WTC11 (cell line): Measurements from ENCODE around the gene PPP4C. TPM values are rescaled to one million over a fixed set of nuclear protein-coding genes. Genes with fewer than 3 reads are reported as not detected.

Experiments
- ATAC-seq: fragments of 200-7000 bp; cut with Tn5 transposase; 2 replicates; pipeline ENCODE4 v1.10.0; 2021; ENCODE audit warnings: mild to moderate bottlenecking, moderate library complexity
- CTCF ChIA-PET: fragments of 300-600 bp; sonication (Branson Sonifier 250); formaldehyde crosslinking; loops from one replicate; lab custom pipeline; 2021; ENCODE audit warnings: antibody characterized with exemption; lab: Charles Lee
- POLR2A ChIA-PET: fragments of 350-600 bp; sonication (Branson Sonifier 250); formaldehyde crosslinking; loops from one replicate; lab custom pipeline; 2021; ENCODE audit warnings: antibody characterized with exemption; lab: Charles Lee
- DNase-seq: peaks from one replicate; pipeline ENCODE4 v3.0.0; 2021; ENCODE audit warnings: low spot score
- H3K27ac Mint-ChIP-seq: 2 replicates; pipeline ENCODE4 v1.8.0; 2021; ENCODE audit warnings: mixed read lengths
- H3K27me3 Mint-ChIP-seq: 2 replicates; pipeline ENCODE4 v1.8.0; 2021; ENCODE audit warnings: low read depth, mild to moderate bottlenecking, moderate library complexity, mixed read lengths
- H3K36me3 Mint-ChIP-seq: 2 replicates; pipeline ENCODE4 v1.8.0; 2021; ENCODE audit warnings: mixed read lengths
- H3K4me1 Mint-ChIP-seq: 2 replicates; pipeline ENCODE4 v1.8.0; 2022; ENCODE audit warnings: mixed read lengths
- H3K4me3 Mint-ChIP-seq: 2 replicates; pipeline ENCODE4 v1.8.0; 2021; ENCODE audit warnings: mild to moderate bottlenecking, moderate library complexity, mixed read lengths
- H3K9me3 Mint-ChIP-seq: 2 replicates; pipeline ENCODE4 v1.8.0; 2021; ENCODE audit warnings: mixed read lengths
- CDX4 ChIP-seq: fragments of 250-450 bp; sonication (Bioruptor Pico); IDR thresholded peaks from 2 replicates; pipeline ENCODE4 v1.9.0; 2021; ENCODE audit warnings: moderate library complexity, mild to moderate bottlenecking, inconsistent platforms, borderline replicate concordance
- CREB1 ChIP-seq: sonication (generic); formaldehyde crosslinking; IDR thresholded peaks from 2 replicates; pipeline ENCODE4 v1.8.0; 2023; ENCODE audit warnings: mild to moderate bottlenecking, missing genetic modification reagents
- E2F1 ChIP-seq: sonication (generic); formaldehyde crosslinking; IDR thresholded peaks from 2 replicates; pipeline ENCODE4 v1.8.0; 2022; ENCODE audit warnings: mild to moderate bottlenecking, missing genetic modification reagents
- ETV6 ChIP-seq: sonication (generic); formaldehyde crosslinking; IDR thresholded peaks from 2 replicates; pipeline ENCODE4 v1.8.1; 2022; ENCODE audit warnings: mild to moderate bottlenecking, missing genetic modification reagents
- IRF1 ChIP-seq: sonication (generic); formaldehyde crosslinking; IDR thresholded peaks from 2 replicates; pipeline ENCODE4 v1.8.0; 2023; ENCODE audit warnings: missing genetic modification reagents
- IRF2 ChIP-seq: sonication (generic); formaldehyde crosslinking; IDR thresholded peaks from 2 replicates; pipeline ENCODE4 v1.8.0; 2022; ENCODE audit warnings: low read depth, missing genetic modification reagents, borderline replicate concordance
- MXD4 ChIP-seq: fragments of 250-450 bp; sonication (Bioruptor Pico); IDR thresholded peaks from 2 replicates; pipeline ENCODE4 v1.8.0; 2021; ENCODE audit warnings: mild to moderate bottlenecking, moderate library complexity, borderline replicate concordance
- MYBL2 ChIP-seq: sonication (generic); formaldehyde crosslinking; IDR thresholded peaks from 2 replicates; pipeline ENCODE4 v1.8.1; 2023; ENCODE audit warnings: mild to moderate bottlenecking, moderate library complexity, missing genetic modification reagents
- SP1 ChIP-seq: sonication (generic); formaldehyde crosslinking; conservative IDR thresholded peaks from 2 replicates; pipeline ENCODE4 v1.8.1; 2022; ENCODE audit warnings: missing genetic modification reagents
- TEAD4 ChIP-seq: sonication (generic); formaldehyde crosslinking; IDR thresholded peaks from 2 replicates; pipeline ENCODE4 v1.8.0; 2022; ENCODE audit warnings: mild to moderate bottlenecking, missing genetic modification reagents
- USF1 ChIP-seq: sonication (generic); formaldehyde crosslinking; IDR thresholded peaks from 2 replicates; pipeline ENCODE4 v1.8.0; 2022; ENCODE audit warnings: mild to moderate bottlenecking, missing genetic modification reagents
- ZBTB21 ChIP-seq: sonication (generic); formaldehyde crosslinking; IDR thresholded peaks from 2 replicates; pipeline ENCODE4 v1.8.1; 2023; ENCODE audit warnings: mild to moderate bottlenecking, missing genetic modification reagents, borderline replicate concordance
- ZBTB43 ChIP-seq: sonication (generic); formaldehyde crosslinking; IDR thresholded peaks from 2 replicates; pipeline ENCODE4 v1.8.1; 2023; ENCODE audit warnings: mild to moderate bottlenecking, missing genetic modification reagents
- ZNF121 ChIP-seq: sonication (generic); formaldehyde crosslinking; IDR thresholded peaks from 2 replicates; pipeline ENCODE4 v1.8.0; 2023; ENCODE audit warnings: missing genetic modification reagents
- ZNF232 ChIP-seq: sonication (generic); formaldehyde crosslinking; IDR thresholded peaks from 2 replicates; pipeline ENCODE4 v1.8.0; 2022; ENCODE audit warnings: mild to moderate bottlenecking, missing genetic modification reagents
- ZNF396 ChIP-seq: fragments of 250-450 bp; sonication (Bioruptor Pico); IDR thresholded peaks from 2 replicates; pipeline ENCODE4 v1.8.0; 2021; ENCODE audit warnings: mild to moderate bottlenecking, moderate library complexity, borderline replicate concordance
- total RNA-seq: library from RNA; stranded (reverse); gene quantifications from 3 replicates; pipeline ENCODE4 v1.2.3, GENCODE V29; 2021

Gene PPP4C
- total RNA-seq, 1 experiment from 2014 or later: 164 TPM

- TF ChIP-seq USF1: peak; percentile 63; the same call in 1 of the 2 replicates
- no peak for TF ChIP-seq MYBL2 (CRISPR knock-in tag)
- no peak for TF ChIP-seq ZBTB21 (CRISPR knock-in tag)
- peak; percentile 43; the same call in 1 of the 2 replicates for TF ChIP-seq E2F1 (CRISPR knock-in tag)
- TF ChIP-seq CDX4 (CRISPR knock-in tag): no peak
- TF ChIP-seq ETV6: no peak
Measured at GRCh38 chr16:30028438-30029076, 47.2 kb upstream of the PPP4C start (continued).

- H3K9me3 Mint-ChIP-seq: no peaks in the 10 kb centered on the region
- TF ChIP-seq IRF2 (CRISPR knock-in tag): no peak
- no peak for TF ChIP-seq IRF1 (CRISPR knock-in tag)
- TF ChIP-seq CREB1: no peak
- TF ChIP-seq TEAD4 (CRISPR knock-in tag): no peak
- TF ChIP-seq MXD4 (CRISPR knock-in tag): no peak
- TF ChIP-seq ZNF121 (CRISPR knock-in tag): no peak
- TF ChIP-seq ZNF396 (CRISPR knock-in tag): no peak
- TF ChIP-seq ZNF232 (CRISPR knock-in tag): no peak
- TF ChIP-seq, all 79 proteins: peak for 0
- Mint-ChIP-seq H3K36me3 (no peaks in the 10 kb centered on the region), H3K4me1 (peaks cover 35% of the 10 kb centered on the region), H3K4me3 (peak overlapping the region; percentile 79), H3K27me3 (peaks cover 32% of the 10 kb centered on the region), H3K27ac (no peak overlapping the region)
- DNase-seq: no peak
- no peak for ATAC-seq
- ChIA-PET CTCF (interaction anchor here (0.7 to 3.6 kb wide), 8 partner anchors 55 to 350 kb away, joined by 3 to 42 read pairs (median 28); partner anchors contain the start of genes ASPHD1, MAZ, MVP and PAGR1), POLR2A (interaction anchor here (0.7 kb wide), 1 partner anchor 214 kb away, joined by 3 read pairs; the partner anchor contains the start of gene PAGR1)
Measured at GRCh38 chr16:30030011-30030685, 45.6 kb upstream of the PPP4C start.

GRCh38 chr16:30030841-30031413, 44.9 kb upstream of the PPP4C start, which contains the start of gene TLCD3B:
Gene TLCD3B, minus strand, starts transcription at chr16:30031271. Its CDS starts 744 bp downstream, at chr16:30030527.
- peak; percentile 18 for ATAC-seq
- H3K27ac Mint-ChIP-seq: no peak within 1 kb of the TSS
- no peaks in the 10 kb centered on the region for H3K36me3 Mint-ChIP-seq
- H3K4me1 Mint-ChIP-seq: peaks cover 35% of the 10 kb centered on the region
- TF ChIP-seq SP1 (CRISPR knock-in tag) (peak; percentile 54), ZNF121 (CRISPR knock-in tag) (no peak), ZBTB43 (0 out of 2 replicates have a peak, but pooled peaks have one; percentile 48)
- CTCF ChIA-PET: interaction anchor here (0.6 to 3.6 kb wide), 40 partner anchors 7 to 1747 kb away, joined by 3 to 79 read pairs (median 13); partner anchors contain the start of genes ASPHD1, C16orf92, CDIPT and DOC2A
- H3K4me3 Mint-ChIP-seq: peak within 1 kb of the TSS; percentile 79
- DNase-seq: no peak
- no peaks in the 10 kb centered on the region for H3K9me3 Mint-ChIP-seq
- POLR2A ChIA-PET: interaction anchor here (0.5 to 1.5 kb wide), 4 partner anchors 29 to 346 kb away, joined by 3 to 5 read pairs (median 3); partner anchors contain the start of gene ALDOA
- H3K27me3 Mint-ChIP-seq: peaks cover 40% of the 10 kb centered on the region
